Caco-2 (cell line): ENCODE measurements around the gene CXCR5. TPM values are rescaled to one million over a fixed set of nuclear protein-coding genes. Genes with fewer than 3 reads are reported as not detected.
A peak's percentile ranks its signal among the peaks of the same experiment; 100 is the strongest.

ENCODE experiments used
- BruUV-seq: library from RNA; stranded (reverse); fragments of 400-500 nt; replicated peaks from 2 replicates; lab custom pipeline; 2021; lab: Mats Ljungman, UMichigan
- CTCF ChIA-PET: fragments of 300-600 bp; sonication (Branson Sonifier 250); formaldehyde crosslinking; loops from one replicate; lab custom pipeline; 2022; ENCODE audit warnings: antibody characterized with exemption; lab: Charles Lee
- POLR2A ChIA-PET: fragments of 300-600 bp; sonication (Branson Sonifier 250); formaldehyde crosslinking; loops from one replicate; lab custom pipeline; 2022; ENCODE audit warnings: antibody characterized with exemption; lab: Charles Lee
- DNase-seq, 2 experiments: peaks; one replicate each; pipeline versions ENCODE4 v3.0.0 to v3.0.0-alpha.2; 2020 to 2022
- H3K27me3 ChIP-seq: replicated peaks from 2 replicates; pipeline ENCODE4 v1.6.0; 2011; ENCODE audit warnings: low read length; ENCODE audit not compliant: control insufficient read depth, insufficient read depth
- H3K36me3 ChIP-seq: 2 replicates; pipeline ENCODE4 v1.5.1; 2011; ENCODE audit warnings: low read length; ENCODE audit not compliant: control insufficient read depth, insufficient read depth
- H3K4me1 ChIP-seq: fragments of 250-450 bp; sonication (Bioruptor Pico); 2 replicates; pipeline ENCODE4 v1.5.1; 2020; ENCODE audit warnings: mild to moderate bottlenecking
- H3K4me3 ChIP-seq: 2 replicates; pipeline ENCODE4 v1.5.1; 2011; ENCODE audit warnings: low read depth, mild to moderate bottlenecking, control low read depth, low read length
- H3K9me3 ChIP-seq: fragments of 250-450 bp; sonication (Bioruptor Pico); 2 replicates; pipeline ENCODE4 v1.5.1; 2020; ENCODE audit warnings: mild to moderate bottlenecking, moderate library complexity
- H3K27ac Mint-ChIP-seq: one replicate; pipeline ENCODE4 v1.8.0; 2022; ENCODE audit warnings: mixed read lengths; ENCODE audit not compliant: unreplicated experiment
- H3K27me3 Mint-ChIP-seq: one replicate; pipeline ENCODE4 v1.8.0; 2022; ENCODE audit warnings: mixed read lengths; ENCODE audit not compliant: insufficient read depth, unreplicated experiment
- H3K36me3 Mint-ChIP-seq: one replicate; pipeline ENCODE4 v1.8.0; 2022; ENCODE audit warnings: mild to moderate bottlenecking, mixed read lengths; ENCODE audit not compliant: insufficient read depth, unreplicated experiment
- H3K4me1 Mint-ChIP-seq: one replicate; pipeline ENCODE4 v1.8.0; 2022; ENCODE audit warnings: low read depth, mixed read lengths; ENCODE audit not compliant: unreplicated experiment
- H3K4me3 Mint-ChIP-seq: one replicate; pipeline ENCODE4 v1.8.0; 2022; ENCODE audit warnings: mild to moderate bottlenecking, moderate library complexity, mixed read lengths; ENCODE audit not compliant: unreplicated experiment
- H3K9me3 Mint-ChIP-seq: one replicate; pipeline ENCODE4 v1.8.0; 2022; ENCODE audit warnings: mixed read lengths; ENCODE audit not compliant: unreplicated experiment
- intact Hi-C: fragments of 100-400 bp; cut with micrococcal nuclease; formaldehyde crosslinking; loops from one replicate; pipeline ENCODE4 v1.10.0; 2022; ENCODE audit not compliant: unreplicated experiment
- total RNA-seq: library from RNA; stranded (reverse); gene quantifications from 2 replicates; pipeline ENCODE4 v1.2.3, GENCODE V29; 2022
- TF ChIP-seq, protein P1 (sequence below), 2 experiments: fragments of 200-600 bp in 1 of 2; IDR thresholded peaks; 1 replicate in 1 of 2; 2 replicates in 1 of 2; pipeline versions ENCODE4 v1.5.1 to v1.8.0; 2011 to 2022; ENCODE audit warnings: antibody characterized with exemption in 1 of 2, control low read depth in 1 of 2, inconsistent platforms in 1 of 2, low read depth in 1 of 2, low read length in 1 of 2, mild to moderate bottlenecking in 1 of 2, moderate library complexity in 1 of 2; ENCODE audit not compliant: insufficient read depth in 1 of 2, severe bottlenecking in 1 of 2, unreplicated experiment in 1 of 2

The CXCR5 gene
- total RNA-seq, 1 experiment from 2014 or later, result not detected

GRCh38 chr11:118901494-118902335 is 18.0 kb downstream of the CXCR5 start:
- H3K4me1 ChIP-seq, result peaks cover 3% of the 10 kb centered on the region
- Mint-ChIP-seq H3K27me3 (no peaks in the 10 kb centered on the region), H3K27ac (peak overlapping the region; percentile 34), H3K36me3 (peaks cover 100% of the 10 kb centered on the region), H3K4me1 (peaks cover 15% of the 10 kb centered on the region), H3K4me3 (peak overlapping the region; percentile 32), H3K9me3 (no peaks in the 10 kb centered on the region)
- H3K4me3 ChIP-seq, result no peak overlapping the region
- TF ChIP-seq, protein P1, sequence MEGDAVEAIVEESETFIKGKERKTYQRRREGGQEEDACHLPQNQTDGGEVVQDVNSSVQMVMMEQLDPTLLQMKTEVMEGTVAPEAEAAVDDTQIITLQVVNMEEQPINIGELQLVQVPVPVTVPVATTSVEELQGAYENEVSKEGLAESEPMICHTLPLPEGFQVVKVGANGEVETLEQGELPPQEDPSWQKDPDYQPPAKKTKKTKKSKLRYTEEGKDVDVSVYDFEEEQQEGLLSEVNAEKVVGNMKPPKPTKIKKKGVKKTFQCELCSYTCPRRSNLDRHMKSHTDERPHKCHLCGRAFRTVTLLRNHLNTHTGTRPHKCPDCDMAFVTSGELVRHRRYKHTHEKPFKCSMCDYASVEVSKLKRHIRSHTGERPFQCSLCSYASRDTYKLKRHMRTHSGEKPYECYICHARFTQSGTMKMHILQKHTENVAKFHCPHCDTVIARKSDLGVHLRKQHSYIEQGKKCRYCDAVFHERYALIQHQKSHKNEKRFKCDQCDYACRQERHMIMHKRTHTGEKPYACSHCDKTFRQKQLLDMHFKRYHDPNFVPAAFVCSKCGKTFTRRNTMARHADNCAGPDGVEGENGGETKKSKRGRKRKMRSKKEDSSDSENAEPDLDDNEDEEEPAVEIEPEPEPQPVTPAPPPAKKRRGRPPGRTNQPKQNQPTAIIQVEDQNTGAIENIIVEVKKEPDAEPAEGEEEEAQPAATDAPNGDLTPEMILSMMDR (IDR thresholded peaks at IDR 0.05; ENCODE audit: insufficient read depth in 1 of 2, low read depth in 1 of 2, low read length in 1 of 2, severe bottlenecking in 1 of 2, unreplicated experiment in 1 of 2), result peak in 1 of 2 experiments; percentile 12
- POLR2A ChIA-PET, result interaction anchor here (1.6 kb wide), 1 partner anchor 24 kb away, joined by 3 read pairs; the partner anchor contains the start of gene BCL9L
- intact Hi-C loops, result no loop called here
- no peaks in the 10 kb centered on the region for H3K27me3 ChIP-seq
- no peaks in the 10 kb centered on the region for H3K9me3 ChIP-seq
- peak; percentile 44 to 53 for DNase-seq
- H3K36me3 ChIP-seq, result peaks cover 19% of the 10 kb centered on the region
- CTCF ChIA-PET, result interaction anchor here (0.5 to 0.6 kb wide), 2 partner anchors 28 to 43 kb away, joined by 3 read pairs; no protein-coding TSS in a partner anchor
- BruUV-seq, result no TSS peak

DNA sequence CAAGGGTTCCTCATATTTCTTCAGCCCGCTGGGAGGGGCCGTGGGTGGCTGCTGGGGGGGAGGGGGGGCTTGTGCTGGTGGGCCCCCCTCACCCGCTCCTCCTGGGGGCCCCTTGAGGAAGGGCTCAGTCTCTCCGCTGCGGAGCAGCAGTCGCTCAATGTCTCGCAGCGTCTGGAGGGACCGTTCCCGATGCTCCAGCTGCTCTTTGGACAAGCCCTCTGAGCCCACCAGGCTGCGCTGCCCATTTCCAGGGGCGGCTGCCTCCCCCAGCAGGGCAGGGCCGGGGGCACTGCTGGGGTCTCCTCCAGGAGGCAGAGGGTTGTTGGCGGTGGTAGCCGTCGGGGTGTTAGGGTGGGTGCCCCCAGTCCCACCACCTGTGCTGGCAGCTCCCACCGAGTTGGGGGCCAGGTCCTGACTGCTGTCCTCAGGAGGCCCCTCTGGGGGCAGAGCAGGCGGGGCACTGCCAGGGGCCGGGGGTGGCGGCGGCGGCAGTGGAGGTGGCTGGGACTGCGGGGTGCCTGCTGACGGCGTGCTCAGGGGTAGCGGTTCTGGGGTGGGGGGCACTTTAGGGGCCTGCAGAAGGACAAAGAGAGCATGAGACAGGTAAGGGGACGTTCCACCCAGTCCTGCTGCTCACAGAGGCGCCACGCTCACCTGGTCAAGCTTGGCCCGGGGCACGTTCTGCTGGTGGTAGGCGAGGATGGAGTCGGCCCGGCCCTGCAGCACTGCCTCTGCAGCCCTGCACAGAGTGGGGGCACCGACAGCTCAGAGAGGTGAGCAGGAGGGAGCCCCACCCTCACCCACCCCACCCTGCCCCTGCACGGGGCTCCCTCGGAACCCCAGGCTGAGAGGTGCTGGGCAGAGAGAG is 18.9 kb downstream of the CXCR5 start:
- Histone ChIP-seq H3K36me3 (peaks cover 23% of the 10 kb centered on the region), H3K27me3 (no peaks in the 10 kb centered on the region), H3K4me3 (no peak overlapping the region), H3K4me1 (peaks cover 12% of the 10 kb centered on the region), H3K9me3 (no peaks in the 10 kb centered on the region)
- Mint-ChIP-seq H3K36me3 (peaks cover 100% of the 10 kb centered on the region), H3K4me3 (peak overlapping the region; percentile 4), H3K27me3 (no peaks in the 10 kb centered on the region), H3K4me1 (peaks cover 20% of the 10 kb centered on the region), H3K27ac (peak overlapping the region; percentile 34), H3K9me3 (no peaks in the 10 kb centered on the region)
- DNase-seq, result no peak
- intact Hi-C loops, result no loop called here
- POLR2A ChIA-PET, result interaction anchor here (0.5 to 1.6 kb wide), 2 partner anchors 21 to 23 kb away, joined by 3 read pairs; partner anchors contain the start of gene BCL9L
- TF ChIP-seq, protein P1 (IDR thresholded peaks at IDR 0.05; ENCODE audit: insufficient read depth in 1 of 2, low read depth in 1 of 2, low read length in 1 of 2, severe bottlenecking in 1 of 2, unreplicated experiment in 1 of 2), result no peak
- no TSS peak for BruUV-seq
- CTCF ChIA-PET, result no interaction called here
